ENCODE results near the gene DDX10.

GRCh38 chr11:108786281-108786990 is 121.6 kb downstream of the DDX10 start:
- no peak for TF ChIP-seq CTCF (IDR thresholded peaks at IDR 0.05)
- TF ChIP-seq POLR2A (IDR thresholded peaks at IDR 0.05): no peak
- no peak for TF ChIP-seq POLR2AphosphoS5 (IDR thresholded peaks at IDR 0.05)
